Cerebellar cortex (tissue), 1 donor: Measurements from ENCODE around the gene SLC66A1.

Experiments used
- DNase-seq: peaks from one replicate; pipeline ENCODE4 v3.0.0-alpha.2; 2015; ENCODE audit warnings: low spot score

SLC66A1 gene

DNA sequence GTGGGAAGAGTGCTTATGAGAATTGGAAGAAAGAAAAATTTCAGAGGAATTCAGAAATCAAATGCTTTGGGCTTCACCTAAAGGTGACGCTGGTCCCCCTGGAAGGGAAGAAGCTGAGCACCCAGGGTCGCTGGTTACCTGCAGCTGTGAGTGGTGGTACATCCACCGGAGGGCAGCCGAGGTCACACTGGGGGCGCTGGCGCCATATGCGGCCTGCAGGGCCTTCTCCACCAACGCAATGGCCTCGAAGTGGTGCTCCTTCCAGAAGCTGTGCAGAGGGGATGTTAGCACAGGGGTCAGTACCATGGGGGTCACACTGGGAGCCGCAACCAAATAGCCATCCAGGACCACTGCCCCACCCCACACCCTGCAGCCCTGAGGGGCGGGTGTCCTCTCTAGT, 6.2 kb upstream of the SLC66A1 start:
- no peak for DNase-seq

DNA sequence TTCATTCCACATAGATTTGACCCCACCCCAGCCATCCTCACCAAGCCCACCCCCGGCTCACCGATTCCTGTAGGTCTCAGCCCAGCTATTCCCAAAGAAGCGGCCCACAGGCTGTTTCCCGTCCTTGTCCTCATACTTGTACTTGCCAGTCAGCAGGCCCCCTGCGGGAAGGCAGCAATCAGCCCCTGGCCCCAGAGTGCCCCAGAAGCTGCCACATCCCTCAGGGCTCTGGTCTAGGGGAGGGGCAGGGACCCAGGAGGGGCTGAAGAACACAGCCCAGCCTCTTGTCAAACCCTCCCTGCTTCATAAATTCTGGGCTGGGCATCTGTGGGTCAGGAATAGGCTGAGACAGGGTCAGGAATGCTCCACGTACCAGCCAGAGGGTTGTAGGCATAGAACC, 5.2 kb upstream of the SLC66A1 start:
- DNase-seq, result no peak

DNA sequence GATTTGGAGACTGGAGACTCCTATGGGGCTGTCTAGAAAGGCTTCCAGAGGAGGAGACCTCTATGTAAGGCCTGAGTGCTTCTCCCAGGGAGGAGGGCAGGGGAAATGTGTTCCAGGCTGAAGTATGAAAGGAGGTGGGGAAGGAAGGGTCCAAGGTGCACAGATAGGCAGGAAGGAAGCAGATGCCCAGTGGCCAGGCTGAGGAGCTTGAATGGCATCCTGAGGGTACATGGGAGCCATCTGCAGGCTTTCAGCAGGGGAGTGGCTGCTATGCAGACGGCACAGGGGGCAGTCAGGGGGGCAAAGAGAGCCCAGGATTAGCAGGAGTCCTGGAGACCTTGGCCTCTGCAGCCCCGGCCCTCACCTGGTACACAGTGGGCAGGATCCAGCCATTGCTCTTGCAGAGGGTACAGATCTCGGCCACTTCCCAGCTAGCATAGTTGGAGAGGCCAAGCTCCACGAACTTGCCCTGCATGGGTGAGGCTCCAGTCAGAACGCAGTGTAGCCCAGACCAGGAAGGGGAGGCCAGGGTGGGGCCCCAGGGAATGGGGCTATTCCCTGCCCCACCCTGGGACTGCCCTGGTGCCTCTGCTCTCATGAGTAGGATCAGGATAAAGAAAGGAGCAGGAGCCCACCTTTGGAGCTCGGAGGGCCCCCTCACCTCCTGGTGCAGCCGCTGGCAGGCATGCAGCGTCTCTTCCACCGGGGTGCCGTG, 4.2 kb upstream of the SLC66A1 start:
- no peak for DNase-seq

DNA sequence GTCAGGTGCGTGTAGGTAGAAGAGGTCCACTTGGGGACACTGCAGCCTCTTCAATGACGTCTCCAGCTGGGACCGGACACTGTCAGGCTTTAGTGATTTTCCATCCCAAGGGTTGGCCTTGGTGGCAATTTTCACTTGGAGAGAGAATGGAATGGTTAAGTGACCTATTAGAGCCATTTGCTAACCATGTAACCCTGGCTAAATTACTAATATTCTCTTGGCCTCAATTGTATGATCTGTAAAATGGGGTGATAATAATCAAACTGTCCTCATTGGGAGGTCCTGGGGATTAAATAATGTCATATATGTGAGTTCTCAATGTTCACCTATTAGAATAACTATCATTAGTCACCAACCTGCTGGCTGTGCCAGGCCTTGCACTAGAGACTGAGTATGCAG, 3.6 kb upstream of the SLC66A1 start:
- DNase-seq, result no peak

DNA sequence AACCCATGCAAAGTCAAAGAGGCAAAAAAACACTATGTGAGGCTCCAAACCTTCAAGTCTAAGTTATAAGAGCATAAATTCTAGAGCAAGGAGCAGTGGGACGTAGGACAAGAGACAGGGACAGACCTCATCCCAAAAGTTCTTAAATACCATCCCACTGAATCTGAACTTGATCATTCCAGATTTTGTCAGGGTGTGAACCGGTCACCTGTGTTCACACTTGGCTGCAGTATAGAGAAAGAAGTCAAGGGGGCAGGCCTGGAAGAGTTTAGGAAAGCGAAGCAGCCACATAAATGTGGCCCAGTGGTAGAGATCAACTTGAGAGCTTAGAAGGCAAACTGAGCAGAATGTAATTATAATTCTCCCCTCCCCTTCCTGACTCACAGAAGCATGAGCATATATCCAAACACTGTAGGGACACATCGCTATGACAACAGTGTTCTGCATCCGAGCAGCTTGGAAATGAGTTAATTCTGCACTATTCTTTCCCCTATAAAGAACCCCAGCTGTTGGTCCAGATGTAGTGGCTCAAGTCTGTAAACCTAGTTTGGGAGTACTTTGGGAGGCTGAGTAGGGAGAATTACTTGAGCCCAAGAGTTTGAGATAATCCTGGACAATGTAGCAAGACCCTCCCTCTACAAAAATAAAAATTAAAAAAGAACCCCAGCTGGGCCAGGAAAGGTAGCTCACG, 2.9 kb upstream of the SLC66A1 start:
- no peak for DNase-seq

DNA sequence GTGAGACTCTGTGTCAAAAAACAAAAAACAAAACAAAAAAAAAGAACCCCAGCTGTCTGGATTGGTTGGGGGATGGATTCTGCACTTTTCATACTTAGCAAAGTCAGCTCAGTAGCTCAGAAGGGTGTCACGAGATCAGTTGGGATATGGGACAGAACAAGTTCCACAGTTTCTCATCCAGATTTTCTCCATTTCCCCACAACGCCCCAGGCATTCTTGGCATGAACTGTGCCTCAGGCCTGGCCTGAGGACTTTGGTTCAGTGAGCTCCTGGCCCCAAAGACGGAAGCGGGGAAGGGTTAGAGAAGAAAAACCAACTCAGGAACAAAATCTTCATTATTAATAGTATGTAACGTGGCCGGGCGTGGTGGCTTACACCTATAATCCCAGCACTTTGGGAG, 2.1 kb upstream of the SLC66A1 start:
- no peak for DNase-seq

DNA sequence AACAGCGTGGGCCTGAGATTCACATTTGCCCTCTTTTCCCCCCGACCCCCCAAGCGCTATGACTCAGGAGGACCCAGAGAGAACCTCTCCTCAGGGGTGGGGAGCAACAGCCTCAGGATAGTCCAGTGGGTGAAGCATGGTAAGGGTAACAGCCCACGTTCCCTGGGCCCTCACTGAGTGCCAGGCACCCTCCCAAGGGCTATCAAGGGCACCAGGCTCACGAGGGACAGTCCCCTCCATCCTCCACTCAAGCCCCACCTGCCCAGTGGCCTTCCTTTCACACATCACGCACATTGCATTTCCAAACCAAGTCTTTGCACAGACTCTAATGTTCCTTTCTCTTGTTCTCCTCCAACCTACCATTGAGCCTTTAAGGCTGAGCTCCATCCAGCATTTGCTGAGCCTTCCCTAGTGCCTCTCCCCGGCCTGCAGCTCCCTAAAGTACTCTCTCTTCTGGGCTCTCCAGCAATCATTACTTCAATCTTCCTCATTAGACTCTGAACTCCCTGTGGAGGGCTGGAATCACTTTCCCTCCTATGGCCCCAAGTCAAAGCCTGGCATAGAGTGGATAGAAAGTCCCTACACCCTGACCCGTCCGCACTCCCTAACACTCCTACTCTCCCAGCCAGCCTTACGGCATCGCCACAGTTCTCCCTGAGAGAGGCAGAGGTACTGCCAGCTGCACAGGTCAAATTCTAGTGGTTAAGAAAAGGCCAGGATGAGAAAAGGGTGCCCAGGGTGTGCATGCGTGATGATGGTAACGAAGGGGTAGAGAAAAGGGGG, 1.2 kb upstream of the SLC66A1 start:
- DNase-seq, result peak; percentile 25

DNA sequence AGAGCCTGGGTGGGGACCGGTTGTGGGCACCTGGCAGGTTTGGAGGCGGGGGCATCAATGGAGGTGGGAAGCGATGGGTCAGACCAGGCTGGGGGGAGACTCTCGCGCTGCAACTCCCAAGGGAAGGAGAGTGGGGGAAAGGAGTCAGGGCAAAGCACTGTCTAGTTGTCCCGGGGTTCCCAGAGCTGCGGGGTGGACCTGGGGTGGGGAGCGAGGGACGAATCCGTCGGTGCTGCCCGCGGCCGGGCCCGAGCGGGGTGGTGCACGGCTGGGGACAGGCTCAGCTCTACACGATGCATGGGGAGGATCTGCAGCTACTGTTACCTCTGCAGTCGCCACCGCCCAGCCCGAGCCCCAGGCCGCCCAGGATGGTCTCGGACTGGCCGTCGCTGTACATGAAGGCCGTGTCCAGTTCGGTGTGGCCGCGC, 609 bp upstream of the SLC66A1 start:
- peak; percentile 19 for DNase-seq

DNA sequence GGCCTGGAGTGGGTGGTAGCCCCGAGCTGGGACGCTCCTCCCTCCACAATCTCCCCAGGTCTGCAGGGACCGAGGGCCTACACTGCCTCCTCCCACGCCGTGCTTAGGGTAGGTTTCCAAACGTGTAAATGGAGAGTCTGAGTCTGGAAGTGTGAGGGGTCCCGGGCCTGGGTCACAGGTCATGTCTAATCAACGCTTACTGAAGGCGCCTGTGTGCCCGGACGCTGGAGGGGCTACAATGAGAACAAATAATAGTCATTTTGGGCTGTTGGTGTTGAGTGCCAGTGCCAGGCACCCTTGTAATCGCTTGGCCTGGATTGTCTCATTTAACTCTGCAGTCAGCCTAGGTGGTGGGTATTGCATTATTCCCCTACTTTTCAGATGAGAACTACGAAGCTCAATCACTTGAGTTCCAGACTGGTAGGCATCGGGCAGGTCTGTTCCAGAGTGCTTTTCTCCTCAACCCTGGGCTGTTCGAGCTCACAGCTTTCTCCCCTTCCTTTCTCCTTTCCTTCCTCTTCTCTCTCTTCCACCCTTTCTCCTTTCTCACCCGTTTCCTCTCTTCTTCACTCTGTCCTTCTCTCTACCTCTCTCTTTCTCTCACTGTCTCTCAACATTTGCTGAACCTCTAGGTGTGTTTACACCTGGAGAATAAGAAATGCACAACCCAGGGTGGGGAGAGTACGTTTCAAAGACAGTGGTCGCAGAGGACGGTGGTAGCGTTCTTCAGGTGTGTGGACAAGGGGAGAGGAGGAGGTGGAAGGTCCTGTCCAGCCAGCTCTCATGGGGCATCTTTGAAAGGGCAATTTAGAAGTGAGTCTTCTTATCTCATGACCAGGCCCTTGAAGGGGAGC, 883 bp downstream of the SLC66A1 start:
- peak; percentile 27 for DNase-seq

DNA sequence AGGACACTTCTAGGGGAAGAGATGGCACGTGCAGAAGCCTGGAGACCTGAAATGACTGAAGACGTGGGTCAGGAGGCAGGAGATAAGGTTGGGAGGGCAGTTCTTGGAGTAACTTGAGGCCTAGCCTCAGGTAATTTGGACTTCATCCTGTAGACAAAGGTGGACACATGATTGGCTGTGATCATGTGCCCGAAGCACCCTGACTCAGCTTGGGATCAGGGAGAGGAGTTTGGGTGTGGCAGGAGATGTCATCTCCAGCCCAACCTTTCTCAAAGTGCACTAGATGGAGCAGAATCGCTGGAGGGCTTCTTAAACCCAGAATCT, 1.5 kb downstream of the SLC66A1 start:
- DNase-seq, result no peak

DNA sequence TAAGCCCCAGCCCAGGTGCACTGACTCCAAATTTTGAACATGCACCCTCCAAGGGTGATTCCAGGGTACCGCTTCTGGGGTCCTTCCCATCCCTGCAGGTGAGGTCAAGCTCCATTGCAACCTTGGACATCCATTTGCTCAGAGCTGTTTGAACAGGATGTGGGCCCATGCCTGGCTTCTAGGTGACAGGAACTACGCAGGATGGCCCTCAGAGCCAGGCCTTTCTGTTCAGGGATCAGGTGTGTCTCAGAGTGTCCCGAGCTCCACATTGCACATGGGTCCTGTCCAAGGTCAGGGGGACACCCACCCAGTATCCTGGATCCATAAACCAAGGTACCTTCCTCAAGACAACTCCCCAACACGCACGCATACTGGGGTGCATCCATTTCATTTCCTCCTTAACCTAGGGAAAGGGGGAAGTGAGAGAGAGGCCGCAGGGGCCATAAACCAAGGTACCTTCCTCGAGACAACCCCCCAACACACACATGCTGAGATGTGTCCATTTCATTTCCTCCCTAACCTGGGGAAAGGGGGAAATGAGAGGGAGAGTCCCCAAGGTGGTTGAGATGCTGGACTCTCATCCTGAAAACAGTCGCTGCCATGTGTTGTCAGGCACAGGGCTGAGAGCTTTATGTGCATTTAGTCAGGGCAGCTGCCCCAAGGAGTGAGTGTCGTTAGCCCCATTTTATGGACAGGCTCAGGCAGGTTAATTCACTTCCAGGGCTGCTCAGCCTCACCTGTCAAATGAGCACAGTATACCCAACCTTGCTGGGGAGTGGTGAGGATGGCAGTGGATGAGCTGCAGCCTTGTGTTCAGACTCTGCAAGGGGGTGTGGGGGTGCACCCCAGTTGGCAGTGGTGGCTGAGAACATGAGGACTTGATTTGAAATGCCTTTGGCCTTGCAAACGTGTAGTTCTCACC, 2.1 kb downstream of the SLC66A1 start:
- DNase-seq, result no peak

DNA sequence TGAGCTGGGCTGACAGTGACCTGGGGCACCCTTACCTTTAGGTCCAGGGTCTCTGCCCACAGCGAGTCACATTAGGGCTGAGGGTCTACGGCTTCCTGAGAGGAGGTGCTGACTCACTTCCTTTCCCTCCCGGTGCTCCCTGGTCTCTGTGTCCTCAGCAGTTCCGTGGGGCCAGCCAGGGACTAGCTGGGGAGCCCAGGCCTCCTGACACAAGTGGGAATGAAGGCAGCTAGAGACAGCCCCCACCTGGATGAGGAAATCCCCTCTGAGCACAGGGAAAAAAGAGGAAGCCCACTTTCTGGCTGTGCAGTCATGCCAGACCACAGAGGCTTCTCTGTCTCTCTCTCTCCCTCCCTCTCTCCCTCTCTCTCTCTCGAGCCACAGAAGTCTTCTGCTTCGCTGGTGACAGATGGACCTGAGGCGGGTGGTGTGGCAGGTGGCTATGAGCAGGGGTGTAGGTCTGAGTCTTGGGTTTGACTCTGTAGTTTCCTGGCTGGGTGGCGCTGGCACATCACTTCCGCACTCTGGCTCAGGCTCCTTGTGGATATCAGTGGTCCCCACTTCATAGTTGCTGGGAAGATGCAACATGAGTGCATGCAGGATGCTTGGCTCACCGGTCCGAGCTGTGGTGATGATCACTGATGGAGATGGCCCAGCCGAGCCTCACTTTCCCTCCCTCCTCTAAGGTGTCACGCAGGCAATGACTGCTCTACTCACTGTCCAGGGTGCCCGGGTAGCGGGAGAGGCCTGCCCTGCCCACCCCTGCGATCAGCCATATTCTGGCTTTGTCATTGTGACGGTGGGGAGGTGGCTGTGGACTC, 3.5 kb downstream of the SLC66A1 start:
- DNase-seq, result peak; percentile 83

DNA sequence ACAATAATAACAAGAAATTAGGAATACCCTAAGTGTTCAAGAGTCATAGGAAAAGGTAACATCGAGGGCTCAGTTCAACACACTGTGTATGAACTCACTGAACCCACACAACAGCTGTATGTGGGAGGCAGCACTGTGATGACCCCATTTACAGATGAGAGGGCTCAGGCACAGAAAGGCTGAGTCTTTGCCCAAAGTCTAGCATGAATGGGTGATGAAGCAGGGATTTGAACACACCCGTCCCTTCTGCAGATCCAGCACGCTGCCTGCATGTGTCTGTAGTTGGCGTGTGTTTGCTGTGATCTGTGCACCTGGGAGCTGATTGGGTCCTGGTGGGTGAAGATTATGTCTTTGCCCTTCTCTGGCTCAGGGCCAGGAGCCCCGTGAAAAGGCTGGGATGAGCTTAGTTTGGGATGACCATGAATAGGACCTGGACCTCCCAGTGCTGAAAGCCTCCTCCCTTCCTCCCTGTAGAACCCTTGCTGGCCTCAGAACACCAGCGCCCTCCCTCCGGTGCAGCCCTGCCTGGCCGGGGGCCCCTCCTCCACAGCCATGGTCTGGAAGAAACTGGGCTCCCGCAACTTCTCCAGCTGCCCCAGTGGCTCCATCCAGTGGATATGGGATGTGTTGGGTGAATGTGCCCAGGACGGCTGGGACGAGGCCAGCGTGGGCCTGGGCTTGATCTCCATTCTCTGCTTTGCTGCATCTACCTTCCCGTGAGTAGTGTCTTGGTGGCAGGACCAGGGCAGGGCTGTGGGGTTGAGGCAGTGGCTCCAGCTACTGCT, 5.2 kb downstream of the SLC66A1 start:
- no peak for DNase-seq

DNA sequence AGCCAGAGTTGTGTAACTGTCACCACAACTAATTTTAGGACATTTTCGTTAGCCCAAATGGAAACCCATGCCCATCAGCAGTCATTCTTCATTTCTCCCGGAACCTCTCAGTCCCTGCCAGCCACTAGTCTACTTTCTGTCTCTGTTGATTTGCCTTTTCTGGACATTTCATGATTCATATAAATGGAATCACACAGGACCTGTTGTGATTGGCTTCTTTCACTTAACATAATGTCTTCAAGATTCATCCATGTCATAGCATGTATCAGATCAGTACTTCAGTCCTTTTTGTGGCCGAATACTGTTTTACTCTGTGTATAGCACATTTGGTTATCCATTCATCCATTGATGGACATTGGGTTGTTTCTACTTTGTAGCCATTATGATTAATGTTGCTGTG, 7.1 kb downstream of the SLC66A1 start:
- DNase-seq, result no peak

DNA sequence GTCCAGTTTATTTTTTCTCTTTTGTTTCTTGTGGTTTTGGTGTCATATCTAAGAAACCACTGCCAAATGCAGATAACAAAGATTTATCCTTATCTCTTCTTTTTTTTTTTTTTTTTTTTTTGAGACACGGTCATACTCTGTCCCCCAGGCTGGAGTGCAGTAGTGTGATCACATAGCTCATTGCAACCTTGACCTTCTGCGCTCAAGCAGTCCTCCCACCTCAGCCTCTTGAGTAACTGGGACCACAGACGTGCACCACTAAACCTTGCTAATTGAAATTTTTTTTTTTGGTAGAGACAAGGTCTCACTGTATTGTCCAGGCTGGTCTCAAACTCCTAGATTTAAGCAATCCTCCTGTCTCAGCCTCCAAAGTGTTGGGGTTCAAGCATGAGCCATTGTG, 8.9 kb downstream of the SLC66A1 start:
- DNase-seq, result no peak

DNA sequence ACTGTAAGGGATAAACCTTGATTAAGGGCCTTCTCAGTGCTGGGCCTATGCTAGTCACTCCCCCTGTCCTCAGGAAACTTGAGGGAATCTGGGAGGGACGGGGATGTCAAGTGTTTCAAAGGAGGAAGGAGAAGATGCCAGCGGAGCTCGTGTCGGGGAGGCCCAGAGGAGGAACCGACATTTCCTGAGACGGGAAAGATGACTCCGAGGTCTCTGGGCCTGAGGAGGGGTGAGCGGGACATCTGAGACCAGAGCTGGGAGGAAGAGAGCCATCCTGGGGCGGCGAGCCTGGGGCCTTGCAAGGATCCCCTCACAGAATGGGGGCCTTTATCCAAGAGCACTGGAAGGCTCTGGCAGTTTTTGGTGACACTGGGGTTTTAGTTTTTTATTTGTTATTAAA, 10.4 kb downstream of the SLC66A1 start:
- DNase-seq, result no peak

DNA sequence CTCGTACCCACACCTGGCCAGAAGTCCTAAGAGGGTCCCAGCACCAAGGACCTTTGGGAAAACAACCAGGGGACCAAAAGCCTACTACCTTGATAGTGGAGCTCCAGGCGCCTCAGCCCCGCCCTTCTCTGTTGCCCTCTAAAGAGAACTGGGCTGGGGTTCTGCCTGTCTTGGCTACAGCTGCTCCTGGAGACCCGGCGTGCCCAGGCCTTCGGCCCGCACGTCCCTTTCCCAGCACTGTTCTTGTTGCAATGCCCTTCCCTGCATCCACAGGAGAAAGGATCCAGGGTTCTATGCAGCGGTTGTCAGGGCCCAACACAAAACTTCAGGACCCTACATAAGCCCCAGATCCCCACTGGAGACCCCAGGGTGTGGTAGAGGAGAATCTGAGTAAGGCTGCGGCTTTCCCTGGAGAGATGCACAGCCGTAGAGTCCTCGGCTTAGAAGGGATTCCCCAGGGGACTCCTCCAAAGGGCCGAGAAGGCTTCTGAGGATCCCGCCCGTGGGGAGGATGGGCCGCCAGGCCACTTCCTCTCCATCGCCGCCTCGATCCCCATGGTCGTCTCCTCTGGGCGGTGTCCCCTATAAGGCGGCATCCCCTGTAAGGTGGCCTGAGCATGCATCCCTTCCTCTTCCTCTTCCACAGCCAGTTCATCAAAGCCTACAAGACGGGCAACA, 12.0 kb downstream of the SLC66A1 start:
- DNase-seq, result no peak

DNA sequence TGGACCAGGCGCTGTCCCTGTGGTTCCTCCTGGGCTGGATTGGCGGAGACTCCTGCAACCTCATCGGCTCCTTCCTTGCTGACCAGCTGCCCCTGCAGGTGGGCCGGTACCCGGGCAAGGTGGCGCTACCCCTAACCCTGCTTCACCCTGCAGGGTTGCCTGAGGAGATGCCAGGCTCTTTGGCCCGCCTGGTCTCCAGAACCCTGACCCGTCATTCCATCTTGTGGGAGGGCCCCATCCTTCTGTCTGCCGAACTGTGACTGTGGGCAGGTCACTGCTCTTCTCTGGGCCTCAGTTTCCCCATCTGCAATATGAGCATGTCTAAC, 12.5 kb downstream of the SLC66A1 start:
- no peak for DNase-seq

DNA sequence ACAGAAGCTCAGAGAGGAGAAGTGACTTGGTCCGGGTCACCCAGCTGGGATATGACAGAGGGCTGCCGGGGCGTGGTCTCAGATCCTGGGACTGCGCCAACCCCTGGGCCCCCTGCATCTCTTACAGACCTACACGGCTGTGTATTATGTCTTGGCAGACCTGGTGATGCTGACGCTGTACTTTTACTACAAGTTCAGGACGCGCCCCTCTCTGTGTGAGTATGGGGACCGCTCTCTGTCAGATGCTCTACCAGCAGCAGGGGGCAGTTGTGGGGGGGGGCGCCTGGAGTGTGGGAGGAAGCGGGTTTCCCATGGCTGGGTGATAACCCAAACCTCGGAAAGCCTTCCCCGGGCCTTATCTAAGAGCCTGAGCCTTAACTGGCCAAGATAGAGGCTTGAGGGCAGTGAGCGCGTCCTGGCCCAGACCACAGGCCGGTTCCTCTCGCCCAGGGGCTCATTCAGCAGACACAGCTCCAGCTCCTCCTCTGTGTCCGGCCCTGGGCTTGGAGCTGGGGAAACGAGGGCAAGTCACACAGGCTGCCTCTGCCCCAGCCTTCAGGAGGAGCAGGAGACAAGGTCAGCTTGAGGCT, 13.3 kb downstream of the SLC66A1 start:
- DNase-seq, result no peak
